Measurements from ENCODE around the gene NAV3. TPM values are rescaled to one million over a fixed set of nuclear protein-coding genes. Genes with fewer than 3 reads are reported as not detected.

The NAV3 gene
- 23.9 and 28.6 TPM in 2 replicates for total RNA-seq

GRCh38 chr12:77830583-77831351 is at the start of gene NAV3:
NAV3 (plus strand) TSS chr12:77830894; CDS start chr12:77831462, 568 bp downstream.

